Inferior parietal cortex (tissue), 1 donor: ENCODE data around the gene CTSD.

Experiments used
- DNase-seq: peaks from one replicate; pipeline ENCODE4 v3.0.0-alpha.2; 2016; ENCODE audit errors: extremely low spot score

The CTSD gene

DNA sequence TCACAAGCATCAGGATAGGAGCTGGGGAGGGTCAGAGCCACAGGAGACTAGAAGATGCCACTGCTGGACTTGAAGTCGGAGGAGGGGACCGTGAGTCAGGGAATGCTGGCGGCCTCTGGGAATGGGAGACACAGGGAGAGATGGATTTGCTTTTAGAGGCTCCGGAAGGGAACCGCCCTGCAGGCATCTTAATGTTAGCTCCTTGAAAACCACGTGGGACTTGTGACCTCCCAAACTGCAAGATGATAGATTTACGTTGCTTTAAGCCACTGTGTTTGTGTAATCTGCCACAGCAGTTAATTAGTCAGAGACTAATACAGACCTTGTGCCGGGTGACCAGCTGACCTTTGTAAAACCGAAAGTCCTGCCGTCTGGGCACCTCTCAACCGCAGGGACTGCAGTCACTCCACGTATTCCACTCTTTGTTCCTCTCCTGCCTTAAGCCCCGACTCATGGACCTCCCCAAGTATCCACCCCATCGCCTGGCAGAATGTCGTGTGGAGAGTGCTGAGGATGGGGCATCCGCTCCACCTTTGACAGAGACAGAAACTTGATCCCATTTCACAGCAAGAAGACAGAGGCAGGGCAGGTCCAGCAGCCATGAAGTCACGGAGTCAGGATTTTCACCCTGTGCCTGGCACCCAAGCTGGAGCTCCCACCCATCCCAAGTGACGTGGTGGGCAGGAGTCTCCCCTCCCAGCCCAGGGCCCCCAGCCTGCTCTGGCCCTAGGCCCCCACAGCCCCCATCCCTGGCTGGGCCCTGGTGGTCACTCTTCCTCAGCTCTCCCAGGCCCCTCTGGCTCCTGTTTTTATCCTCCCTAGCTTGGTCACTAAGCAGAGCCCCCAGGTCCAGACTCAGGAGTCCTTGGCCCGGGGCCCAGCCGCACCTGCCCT is 19.4 kb upstream of the CTSD start:
- DNase-seq: no peak

DNA sequence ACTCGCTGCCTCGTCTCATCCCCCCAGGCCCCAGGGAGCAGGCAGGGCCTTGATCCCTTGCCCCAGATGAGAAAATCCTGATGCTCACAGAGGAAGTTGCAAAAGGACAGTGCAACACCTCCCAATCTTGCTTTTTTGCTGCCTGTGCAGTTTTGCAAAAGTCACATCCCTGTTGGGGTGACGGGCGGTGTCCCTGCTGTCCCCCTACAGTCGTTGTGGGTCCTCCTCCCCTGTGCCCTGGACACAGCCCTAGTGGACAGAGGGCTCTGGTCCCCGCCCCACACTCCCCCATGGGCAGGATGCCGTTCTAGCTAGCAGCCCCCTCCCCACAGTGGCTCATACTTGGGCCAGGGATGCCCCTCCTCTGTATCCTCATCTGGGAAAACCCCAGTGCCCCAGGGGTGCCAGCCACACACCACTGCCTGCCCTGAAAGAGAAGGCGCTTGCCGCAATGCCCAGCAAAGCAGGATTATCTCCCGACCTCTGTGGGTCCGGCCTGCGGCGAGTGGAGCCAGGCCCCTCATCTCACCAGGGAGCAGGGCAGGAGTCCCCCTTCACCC is 18.4 kb upstream of the CTSD start:
- no peak for DNase-seq

DNA sequence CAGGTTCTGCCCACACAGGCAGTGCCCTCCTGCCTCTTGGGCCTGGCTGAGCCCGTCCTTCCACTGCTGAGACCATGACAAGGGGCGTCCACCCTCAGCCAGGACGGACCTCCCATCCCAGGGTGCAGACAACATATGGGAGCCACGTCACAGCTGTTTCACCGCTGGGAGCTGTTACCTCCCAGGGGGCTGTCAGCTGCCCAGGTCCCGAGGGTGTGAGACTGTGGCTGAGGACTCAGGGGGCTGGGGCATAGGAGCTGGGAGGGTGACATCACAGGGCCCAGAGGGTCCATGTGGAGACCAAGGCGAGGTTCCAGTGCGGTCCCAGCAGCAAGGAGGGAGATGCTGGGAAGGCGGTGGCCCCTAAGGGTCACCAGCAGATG is 17.9 kb upstream of the CTSD start:
- no peak for DNase-seq

DNA sequence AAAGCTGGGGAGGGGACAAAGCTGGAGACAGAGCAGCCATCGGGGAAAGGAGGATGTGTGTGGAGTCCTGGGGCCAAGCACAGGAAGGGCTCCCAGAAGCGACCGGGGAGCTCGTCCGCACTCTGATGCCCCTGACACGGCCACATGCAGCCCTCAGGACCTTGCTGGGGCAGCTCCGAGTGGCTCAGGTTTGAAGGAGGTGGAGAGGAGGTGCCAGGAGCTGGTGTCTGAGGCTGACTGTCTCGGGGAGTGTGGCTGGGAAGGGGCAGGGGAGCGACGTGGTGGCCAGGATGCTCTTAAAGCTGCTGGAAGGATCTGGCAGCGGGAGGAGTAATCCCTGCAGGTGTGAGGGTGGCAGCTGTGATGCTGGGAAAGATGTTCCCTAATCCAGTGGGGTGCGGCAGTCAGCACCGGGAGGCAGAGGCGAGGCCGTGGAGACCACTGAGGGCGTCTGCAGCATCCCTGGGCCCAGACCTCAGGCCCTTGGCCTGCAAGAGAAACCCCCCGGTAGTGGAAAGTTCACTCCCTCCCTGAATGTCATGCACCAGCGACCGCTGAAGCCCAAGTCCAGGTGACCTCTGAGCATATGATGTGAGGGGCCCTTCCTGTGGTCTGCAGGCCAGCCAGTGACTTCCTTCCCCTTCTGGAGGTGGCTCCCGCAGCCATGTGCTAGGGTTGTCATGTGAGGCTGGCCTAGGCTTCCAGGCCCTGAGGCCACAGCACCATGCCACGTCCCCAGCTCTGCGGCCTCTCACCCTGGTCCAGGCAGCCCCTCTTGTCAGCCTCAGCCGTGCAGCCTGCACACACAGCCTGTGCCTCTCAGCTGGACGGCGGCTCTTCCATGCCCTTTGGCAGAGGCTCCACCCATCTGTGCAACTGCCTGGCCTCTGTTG is 17.2 kb upstream of the CTSD start:
- DNase-seq: no peak

DNA sequence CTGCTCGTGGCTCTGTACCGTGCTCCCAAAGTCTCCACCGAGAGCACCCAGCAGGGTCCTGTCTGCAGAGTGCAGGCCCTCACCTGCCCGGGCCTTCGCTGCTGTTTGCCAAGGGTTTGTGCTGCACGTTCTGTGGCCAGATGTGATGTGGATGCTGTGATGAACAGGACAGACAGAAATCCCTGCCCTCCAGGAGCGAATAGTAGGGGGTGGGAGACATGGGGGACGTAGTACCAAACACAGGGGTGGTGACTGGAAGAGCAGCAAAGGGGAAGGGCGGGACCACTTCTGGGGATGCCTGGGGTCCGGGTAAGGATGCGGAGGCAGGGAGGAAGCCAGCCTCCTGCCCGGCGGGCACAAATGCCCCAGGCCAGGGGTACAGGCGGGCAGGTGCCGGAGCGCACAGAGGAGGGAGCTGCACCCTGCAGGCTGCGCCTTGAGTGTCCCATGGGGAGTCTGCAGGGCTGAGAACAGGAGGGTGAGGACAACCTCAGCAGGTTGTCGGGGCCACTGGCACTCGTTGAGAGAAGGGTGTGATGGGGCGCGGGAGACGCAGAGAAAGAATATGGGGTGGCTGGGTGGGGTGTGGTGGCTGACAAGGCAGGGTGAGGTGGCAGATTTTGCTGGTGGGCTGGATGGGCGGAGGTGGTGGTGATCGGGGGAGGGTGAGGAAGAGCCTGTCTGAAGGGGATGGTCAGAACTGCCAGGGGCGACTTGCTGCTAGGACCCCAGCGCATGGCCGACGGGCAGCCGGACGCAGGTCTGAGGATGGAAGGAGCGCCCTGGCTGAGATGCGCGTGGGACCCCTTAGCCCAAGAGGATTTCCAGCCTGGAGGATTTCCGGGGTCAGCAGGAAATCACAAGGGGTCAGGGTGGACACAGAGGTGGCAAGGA is 16.3 kb upstream of the CTSD start:
- DNase-seq: no peak

DNA sequence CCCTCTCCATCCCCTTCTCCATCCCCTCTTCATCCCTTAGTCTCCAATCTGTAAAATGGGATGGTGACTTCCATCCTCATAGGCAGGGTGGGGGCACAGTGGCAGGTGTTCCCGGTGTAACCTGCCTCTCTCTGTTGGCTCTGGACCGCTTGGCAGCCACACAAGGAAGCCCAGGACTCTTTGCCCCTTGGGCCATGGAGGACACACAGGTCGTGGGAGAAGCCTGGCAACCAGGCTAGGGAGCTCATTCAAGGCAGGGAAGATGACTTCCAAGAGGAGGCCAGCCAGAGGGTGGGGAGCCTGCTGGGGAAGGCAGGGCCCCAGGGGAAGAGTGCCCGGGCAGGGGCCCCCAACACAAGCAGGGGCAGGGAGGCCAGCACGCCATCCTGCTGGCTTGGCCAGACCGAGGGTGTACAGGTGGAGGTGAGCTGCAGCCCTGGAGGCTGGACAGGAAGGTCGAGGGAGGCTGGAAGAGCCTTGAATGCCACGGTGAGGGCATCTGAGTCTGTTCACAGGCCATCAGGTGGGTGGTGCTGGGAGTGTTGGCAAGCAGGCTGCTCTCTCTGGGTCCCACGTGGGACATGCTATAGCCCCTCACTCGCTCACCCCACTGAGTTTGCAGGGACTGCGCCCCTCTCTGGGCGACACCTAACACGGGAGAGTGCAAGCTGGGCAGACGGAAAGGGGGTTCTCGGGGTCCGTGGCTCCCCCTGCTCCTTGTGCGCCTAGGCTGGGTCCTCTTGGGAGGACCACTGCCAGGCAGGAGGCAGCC is 15.5 kb upstream of the CTSD start:
- no peak for DNase-seq

DNA sequence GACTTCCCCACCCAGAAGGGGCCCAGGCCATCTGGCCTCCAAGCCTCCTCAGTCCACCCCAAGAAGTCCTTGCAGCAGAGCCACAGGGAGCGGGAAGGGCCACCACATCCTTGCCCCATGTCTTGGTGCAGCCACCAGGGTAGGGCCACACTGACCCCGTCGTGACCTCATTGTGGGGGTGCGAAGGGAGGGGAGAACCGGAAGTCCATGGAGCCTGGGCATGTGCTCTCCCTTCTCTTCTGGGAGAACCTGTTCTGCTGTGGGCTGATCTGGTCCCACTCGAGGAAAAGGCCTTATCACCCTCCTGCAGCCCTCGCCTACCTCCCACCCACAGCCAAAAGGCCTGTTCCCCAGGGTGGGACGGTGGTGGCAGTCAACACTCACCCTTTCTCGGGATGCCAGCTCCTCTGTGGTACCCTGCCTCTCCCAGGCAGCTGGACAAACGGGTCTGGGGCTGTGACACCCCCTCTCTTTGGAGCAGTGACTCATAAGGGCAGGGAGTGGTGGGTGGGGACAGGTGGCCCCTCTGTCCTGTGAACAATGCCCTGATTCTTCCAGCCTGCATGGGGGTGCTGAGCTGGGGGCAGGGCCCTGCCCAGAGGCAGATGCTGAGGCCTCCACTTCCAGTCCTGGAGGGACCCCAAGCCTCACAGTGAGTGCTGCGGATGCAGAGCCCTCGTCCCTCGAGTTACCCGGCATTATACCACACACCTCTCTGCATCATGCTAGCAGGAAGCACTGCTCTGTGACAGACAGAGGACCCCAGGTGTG is 14.6 kb upstream of the CTSD start:
- no peak for DNase-seq

DNA sequence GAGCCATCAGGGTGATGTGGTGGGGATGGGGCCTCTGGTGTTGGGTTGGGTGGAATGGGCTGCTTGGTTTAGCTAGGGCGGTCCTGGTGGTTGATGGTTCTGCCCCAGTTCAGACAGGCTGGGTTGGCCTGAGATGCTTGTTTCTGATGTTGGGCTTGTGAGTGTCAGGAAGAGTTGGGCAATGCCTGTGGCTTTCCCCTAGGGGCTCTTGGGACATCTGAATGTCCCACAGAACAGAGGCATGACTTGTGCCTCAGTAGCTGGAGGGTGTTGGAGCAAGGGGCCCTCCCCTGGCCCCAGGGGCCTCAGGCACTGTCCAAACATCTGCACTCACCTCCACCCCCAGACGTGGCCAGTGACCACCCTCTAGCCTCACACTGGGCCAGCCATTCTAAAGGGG is 14.0 kb upstream of the CTSD start:
- no peak for DNase-seq

DNA sequence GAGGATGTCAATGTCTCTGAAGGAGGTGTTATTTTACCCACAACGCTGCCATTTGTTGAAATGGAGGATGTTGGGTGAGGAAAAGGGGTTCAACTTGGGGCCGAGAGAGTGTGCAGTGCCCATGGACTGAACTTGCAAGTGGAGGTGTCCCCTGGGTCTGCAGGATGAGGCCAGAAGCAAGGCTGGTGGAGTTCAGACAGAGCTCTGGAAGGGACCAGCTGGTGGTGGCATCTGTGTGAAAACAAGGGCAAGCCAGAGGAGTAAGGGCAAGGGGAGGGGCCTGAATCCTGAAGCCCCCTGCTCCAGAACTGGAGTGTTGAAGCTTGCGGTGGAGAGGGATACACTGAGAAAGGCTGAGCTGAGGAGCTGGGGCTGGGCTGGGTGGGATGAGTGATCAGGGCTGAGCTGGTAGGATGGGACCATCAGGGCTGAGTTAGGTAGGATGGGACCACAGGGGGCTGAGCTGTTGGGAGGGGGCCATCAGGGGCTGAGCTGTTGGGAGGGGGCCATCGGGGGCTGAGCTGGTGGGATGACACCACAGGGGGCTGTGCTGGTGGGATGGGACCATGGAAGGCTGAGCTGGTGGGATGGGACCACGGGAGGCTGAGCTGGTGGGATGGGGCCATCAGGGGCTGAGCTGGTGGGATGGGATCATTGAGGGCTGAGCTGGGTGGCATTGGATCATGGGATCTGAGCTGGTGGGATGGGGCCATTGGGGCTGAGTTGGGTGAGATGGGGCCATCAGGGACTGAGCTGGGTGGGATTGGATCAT is 13.4 kb upstream of the CTSD start:
- DNase-seq: no peak

DNA sequence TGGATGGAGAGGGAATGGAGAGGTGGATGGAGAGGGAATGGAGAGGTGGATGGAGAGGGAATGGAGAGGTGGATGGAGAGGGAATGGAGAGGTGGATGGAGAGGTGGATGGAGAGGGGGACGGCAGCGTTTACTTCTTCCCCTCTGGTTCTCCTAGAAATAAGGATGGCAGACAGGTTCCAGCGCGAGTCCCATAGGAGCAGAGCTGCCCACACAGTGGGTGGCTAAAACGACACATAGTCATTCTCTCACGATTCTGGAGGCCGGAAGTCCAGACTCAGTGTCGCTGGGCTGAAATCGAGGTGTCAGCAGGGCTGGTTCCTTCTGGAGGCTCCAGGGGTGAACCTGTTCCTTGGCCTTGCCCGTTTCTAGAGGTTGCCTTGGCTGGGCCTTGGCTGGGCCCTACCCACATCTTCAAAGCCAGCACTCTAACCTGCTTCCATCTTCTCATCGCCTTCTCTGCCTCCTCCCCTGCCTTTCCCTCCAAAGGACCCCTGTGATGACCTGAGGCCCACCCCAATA is 12.7 kb upstream of the CTSD start:
- DNase-seq: no peak

DNA sequence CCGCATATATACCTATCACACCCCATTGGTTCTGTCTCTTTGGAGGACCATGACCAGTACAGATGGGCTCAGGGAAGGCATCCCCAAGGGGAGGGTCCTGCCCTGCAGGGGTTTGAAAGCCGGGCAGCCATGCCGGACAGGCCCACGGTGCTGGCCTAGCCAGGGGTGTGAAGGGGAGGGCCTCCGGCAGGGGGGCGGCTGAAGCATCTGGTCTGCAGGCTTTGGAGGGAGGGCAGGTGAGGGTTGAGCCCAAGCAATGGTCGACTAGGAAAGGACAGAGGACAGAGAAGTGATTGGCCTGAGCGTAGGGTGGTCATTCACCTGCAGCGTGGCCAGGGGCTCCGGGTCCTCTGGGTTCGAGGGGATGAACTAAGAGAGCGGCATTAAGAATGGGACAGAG is 11.2 kb upstream of the CTSD start:
- DNase-seq: no peak

DNA sequence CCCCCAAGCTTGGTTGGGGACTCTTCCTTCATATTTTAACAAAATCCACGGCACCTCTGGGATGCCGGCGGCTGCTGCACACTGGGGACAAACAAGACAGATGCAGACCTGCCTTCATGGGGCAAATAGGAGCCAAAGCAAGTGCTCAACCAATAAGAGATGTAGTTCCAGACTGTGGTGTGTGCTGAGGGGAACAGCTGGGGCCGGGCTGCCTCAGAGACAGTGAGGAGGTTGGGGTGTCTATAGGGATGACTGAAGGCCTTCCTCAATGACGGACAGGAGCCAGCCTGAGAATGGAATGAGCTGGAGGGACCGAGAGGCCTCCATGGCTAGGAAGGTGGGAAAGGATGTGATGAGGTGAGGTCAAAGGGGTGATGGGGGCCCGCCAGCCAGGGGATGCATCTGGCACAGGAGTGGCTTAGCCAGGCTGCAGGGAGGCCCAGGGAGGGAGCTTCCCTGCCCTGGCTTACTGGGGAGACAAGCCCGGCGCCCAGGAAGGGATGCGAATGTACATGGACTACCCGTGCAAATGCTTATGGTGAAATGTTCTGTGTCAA is 10.3 kb upstream of the CTSD start:
- DNase-seq: no peak

DNA sequence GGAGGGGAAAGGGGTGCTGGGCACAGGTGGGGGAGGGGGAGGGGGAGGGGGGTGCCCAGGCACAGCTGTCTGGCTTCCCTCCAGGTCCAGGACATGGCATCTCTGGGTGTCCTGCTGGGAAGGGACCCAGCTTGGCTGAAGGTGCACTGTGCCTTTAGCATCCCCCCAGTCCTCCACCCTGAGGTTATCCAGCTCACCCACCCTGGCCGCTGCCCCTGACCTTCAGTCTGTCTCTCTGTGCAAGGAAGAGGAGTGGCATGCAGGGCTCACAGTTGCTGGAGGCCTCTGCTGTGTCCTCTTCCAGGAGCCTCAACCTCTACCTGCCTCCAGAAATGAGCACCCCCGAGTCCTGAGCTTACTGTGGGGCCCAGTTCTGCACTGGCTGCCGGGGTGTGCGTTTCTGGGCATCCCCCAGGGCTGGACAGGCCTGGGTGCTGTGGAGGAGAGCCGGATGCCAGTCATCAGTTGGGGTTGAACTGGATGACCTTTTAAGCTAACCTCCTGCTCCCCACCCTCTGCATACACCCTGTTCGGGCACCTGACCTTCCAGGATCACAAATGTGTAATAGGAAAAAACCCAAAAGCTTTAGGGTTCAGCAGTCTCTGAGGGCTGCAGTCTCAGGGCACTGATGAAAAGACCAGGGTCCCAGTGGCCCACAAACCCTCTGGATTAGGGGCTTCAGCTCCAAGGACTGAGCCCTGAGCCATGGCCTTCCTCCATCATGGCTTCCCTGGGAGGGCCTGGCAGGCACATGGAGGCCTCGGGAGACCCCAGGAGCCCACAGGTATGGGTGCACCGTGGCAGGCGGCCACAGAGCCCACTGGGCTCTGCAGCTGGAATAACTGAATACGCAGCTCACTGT is 9.6 kb upstream of the CTSD start:
- DNase-seq: no peak

DNA sequence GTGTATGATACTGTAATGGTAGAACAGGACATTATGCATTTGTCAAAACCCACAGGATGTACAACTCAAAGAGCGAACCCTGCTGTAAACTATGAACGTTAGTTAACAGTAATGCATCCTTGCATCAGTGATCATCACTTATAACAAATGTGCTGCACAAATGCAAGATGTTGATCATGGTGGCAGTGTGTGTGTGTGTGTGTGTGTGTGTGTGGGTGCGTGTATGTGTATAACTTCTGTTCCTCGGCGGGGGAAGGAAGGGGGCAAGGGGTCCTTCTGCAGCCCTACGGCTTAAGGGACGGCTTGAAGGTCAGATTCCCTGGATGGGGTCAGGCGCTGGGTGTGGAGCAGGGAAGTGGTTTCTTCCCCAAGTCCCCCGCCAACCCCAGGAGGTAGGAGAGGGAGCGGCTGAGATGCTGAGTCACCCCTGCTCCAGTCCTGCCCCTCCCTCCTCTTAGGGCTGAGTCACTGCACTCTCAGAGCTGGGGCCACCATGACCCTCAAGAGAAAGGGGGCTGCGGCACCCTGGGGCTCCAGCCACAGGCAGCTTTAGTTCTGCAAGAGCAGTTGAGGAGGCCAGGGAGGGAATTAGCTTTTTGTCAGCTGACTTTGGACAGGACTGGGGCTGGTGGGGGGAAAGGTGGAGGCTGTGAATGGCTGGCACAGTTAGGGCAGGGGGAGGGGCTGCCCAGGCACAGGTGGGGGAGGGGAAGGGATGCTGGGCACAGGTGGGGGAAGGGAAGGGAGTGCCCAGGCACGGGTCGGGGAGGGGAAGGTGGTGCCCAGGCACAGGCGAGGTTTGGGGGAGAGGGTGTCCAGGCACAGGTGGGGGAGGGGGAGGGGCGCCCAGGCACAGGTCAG is 8.8 kb upstream of the CTSD start:
- no peak for DNase-seq

DNA sequence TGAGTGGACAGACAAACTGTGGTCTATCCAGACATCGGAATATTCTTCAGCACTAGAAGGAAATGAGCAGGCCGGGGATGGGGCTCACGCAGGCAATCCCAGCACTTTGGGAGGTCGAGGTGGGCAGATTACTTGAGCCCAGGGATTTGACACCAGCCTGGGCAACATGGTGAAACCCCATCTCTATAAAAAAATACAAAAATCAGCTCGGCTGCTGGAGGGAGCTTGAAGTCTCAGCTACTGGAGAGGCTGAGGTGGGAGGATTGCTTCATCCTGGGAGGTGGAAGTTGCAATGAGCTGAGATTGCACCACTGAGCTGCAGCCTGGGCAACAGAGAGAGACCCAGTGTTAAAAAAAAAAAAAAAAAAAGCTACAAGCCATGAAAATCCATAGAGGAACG is 8.0 kb upstream of the CTSD start:
- DNase-seq: no peak

DNA sequence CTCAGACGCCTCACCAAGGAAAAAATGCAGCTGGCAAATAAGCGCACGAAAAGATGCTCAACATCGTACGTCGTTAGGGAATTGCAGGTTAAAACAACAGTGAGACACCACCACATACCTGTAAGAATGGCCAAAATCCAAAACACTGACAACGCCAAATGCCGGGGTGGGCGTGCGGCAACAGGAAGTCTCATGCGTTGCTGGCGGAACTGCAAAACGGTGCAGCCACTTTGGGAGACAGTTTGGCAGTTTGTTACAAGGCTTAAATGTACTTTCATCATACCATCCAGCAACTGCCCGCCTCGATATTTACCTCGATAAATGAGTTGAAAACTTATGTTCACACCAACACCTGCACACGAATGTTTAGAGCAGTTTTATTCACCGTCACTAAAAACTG is 7.5 kb upstream of the CTSD start:
- DNase-seq: no peak

DNA sequence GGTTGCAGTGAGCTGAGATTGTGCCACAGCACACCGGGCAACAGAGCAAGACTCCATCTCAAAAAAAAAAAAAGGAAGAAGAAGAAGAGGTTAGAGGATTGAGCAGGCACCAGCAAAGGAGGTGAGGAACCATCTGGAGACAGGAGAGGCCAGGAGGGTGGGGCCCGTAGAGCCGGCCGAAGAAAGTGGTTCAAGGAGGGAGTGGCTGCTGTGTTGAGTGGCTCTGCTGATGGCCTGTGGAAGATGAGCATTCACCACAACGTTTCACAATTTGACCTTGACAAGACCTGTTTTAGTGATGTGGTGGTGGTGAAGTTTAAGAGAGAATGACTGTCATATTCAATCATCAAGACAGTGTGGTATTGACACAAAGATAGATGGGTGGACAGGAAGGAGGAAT is 6.8 kb upstream of the CTSD start:
- no peak for DNase-seq
